Right atrium auricular region (tissue), 2 donors: ENCODE data around the gene YES1. TPM values are rescaled to one million over a fixed set of nuclear protein-coding genes. Genes with fewer than 3 reads are reported as not detected.

ENCODE experiments used
- DNase-seq: peaks from one replicate; pipeline ENCODE4 v3.0.0-alpha.2; 2019; ENCODE audit warnings: low spot score
- H3K27ac ChIP-seq, 2 donors: fragments of 200-600 bp; sonication (generic); 1 replicate in 1 of 2; 2 replicates in 1 of 2; pipeline ENCODE4 v1.5.1; 2016 to 2019
- H3K27me3 ChIP-seq, 2 donors: fragments of 200-600 bp; sonication (generic); one replicate each; pipeline versions ENCODE4 v1.5.1 to v1.6.0; 2017 to 2019
- H3K36me3 ChIP-seq: fragments of 200-600 bp; sonication (generic); one replicate; pipeline ENCODE4 v1.5.1; 2016
- H3K4me1 ChIP-seq, 2 donors: fragments of 200-600 bp; sonication (generic); one replicate each; pipeline versions ENCODE4 v1.5.1 to v1.6.0; 2017 to 2019
- H3K4me3 ChIP-seq, 2 donors: fragments of 200-600 bp; sonication (generic); 1 replicate in 1 of 2; 2 replicates in 1 of 2; pipeline ENCODE4 v1.5.1; 2017 to 2019; ENCODE audit warnings: mild to moderate bottlenecking in 1 of 2, moderate library complexity in 1 of 2
- H3K9me3 ChIP-seq, 2 donors: fragments of 200-600 bp; sonication (generic); one replicate each; pipeline ENCODE4 v1.5.1; 2019
- total RNA-seq, 2 donors: library from RNA; depleted of rRNA; stranded (reverse); fragments of >200 nt; gene quantifications; one replicate each; pipeline ENCODE4 v1.1.0, GENCODE V29; 2016
- TF ChIP-seq, protein P1 (sequence below), 2 donors: fragments of 200-600 bp; sonication (generic); IDR thresholded peaks; one replicate each; pipeline ENCODE4 v1.5.1; 2019; ENCODE audit warnings: antibody characterized with exemption in 2 of 2

YES1 gene
- total RNA-seq, 2 donors from 2014 or later = 20.3 to 37.3 TPM

DNA sequence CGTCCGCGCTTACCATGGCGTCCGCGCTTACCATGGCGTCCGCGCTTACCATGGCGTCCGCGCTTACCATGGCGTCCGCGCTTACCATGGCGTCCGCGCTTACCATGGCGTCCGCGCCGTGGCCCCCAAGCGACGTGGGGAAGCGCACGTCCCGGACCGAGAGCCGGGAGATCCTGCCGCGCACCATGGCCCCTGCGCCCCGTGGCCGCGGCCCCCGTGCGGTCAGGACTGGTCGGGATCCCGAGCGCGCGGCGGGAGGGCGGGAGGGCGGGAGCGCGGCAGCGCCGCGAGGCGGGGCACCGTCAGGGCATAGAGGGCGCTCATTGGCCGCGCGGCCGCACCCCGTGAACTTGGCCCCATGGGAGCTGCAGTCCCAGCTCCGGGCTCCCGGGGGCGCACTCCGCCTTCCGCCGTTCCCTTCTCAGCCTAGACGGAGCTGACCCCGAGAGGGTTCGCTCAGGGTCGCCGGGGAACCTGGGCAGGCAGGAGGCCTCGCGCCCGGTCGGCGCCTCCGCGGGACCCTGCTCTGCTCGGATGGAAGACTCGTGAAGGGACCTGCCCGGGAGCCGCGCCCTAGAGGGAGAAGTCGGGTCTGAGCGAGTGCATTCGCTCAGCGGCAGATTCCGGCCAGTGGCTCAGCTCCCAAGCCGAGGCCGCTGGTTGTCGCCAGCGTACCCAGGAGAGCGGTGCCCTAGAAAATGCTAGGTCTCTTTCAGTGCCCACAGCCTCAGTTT, 99.5 kb downstream of the YES1 start, which contains the start of gene ENOSF1:
ENOSF1 (minus strand) TSS at position 230 of the 734 bp plus-strand sequence; CDS start at position 187, 43 bp downstream.
- Histone ChIP-seq H3K36me3 (no peaks in the 10 kb centered on the region), H3K27ac (peak within 1 kb of the TSS; percentile 82 to 85), H3K9me3 (peaks cover 0 to 8% of the 10 kb centered on the region in 2 donors), H3K4me3 (peak within 1 kb of the TSS; percentile 68 to 71), H3K4me1 (peaks cover 0 to 19% of the 10 kb centered on the region in 2 donors), H3K27me3 (no peaks in the 10 kb centered on the region)
- TF ChIP-seq, protein P1, sequence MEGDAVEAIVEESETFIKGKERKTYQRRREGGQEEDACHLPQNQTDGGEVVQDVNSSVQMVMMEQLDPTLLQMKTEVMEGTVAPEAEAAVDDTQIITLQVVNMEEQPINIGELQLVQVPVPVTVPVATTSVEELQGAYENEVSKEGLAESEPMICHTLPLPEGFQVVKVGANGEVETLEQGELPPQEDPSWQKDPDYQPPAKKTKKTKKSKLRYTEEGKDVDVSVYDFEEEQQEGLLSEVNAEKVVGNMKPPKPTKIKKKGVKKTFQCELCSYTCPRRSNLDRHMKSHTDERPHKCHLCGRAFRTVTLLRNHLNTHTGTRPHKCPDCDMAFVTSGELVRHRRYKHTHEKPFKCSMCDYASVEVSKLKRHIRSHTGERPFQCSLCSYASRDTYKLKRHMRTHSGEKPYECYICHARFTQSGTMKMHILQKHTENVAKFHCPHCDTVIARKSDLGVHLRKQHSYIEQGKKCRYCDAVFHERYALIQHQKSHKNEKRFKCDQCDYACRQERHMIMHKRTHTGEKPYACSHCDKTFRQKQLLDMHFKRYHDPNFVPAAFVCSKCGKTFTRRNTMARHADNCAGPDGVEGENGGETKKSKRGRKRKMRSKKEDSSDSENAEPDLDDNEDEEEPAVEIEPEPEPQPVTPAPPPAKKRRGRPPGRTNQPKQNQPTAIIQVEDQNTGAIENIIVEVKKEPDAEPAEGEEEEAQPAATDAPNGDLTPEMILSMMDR (IDR thresholded peaks at IDR 0.05) = peak; percentile 80 to 86
- peak; percentile 88 for DNase-seq

DNA sequence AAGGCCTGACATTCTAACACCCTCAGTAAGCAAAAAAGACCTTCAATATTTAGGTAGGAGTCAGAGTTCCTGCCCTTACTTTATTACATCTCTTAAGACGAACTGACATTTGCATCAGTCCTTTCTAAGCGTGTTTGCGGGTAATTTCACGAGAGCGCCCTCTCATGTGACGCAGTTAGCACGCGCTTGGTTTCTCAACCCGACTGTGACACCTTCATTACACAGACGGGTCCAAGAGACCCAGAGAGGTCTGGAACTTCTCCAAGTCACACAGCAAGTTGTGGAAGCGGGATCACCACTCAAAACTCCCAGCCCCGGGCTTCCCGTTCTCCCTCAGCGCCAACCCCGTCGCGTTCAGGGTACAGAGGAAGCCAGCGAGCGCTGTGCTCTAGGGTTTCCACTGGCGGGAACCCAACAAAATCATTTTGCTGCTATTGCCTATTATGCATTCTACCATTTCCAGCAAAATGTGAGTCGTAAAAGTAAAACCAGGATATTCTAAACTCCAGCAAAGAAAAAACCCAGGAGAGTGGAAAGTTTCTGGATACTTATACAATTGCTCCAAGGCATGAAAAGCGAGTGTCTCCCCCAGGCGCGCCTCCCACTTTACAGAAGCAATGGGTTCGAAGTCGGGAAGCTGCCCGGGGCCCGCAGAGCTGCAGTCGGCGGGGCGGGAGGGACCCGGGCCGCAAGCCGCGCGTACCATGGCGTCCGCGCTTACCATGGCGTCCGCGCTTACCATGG, 100.2 kb downstream of the YES1 start:
- peak; percentile 92 for DNase-seq
- Histone ChIP-seq H3K27ac (peak overlapping the region; percentile 82 to 85), H3K9me3 (peaks cover 0 to 8% of the 10 kb centered on the region in 2 donors), H3K27me3 (no peaks in the 10 kb centered on the region), H3K4me1 (peaks cover 0 to 19% of the 10 kb centered on the region in 2 donors), H3K36me3 (no peaks in the 10 kb centered on the region), H3K4me3 (peak overlapping the region; percentile 68 to 71)
- TF ChIP-seq, protein P1 (IDR thresholded peaks at IDR 0.05) = no peak

DNA sequence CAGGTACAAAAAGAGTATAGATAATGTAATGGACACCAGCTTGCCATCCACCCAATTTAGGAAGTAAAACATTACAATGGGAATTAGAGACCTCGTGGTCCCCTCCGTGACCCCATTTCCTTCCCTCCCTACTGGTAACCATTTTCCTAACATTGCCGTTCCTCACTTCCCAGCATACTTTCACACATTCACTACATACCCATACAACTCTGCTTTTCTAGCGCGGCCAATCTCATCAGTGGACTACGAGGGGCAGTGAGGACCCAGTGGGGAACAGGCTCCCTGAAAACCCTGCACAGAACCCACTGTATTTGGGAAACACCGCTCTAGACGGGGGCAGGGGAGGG, 100.8 kb downstream of the YES1 start:
- Histone ChIP-seq H3K27ac (peak overlapping the region; percentile 82 to 85), H3K27me3 (no peaks in the 10 kb centered on the region), H3K4me3 (peak overlapping the region; percentile 68 to 71), H3K36me3 (no peaks in the 10 kb centered on the region), H3K9me3 (peaks cover 0 to 8% of the 10 kb centered on the region in 2 donors), H3K4me1 (peaks cover 0 to 19% of the 10 kb centered on the region in 2 donors)
- TF ChIP-seq, protein P1 (IDR thresholded peaks at IDR 0.05) = no peak
- no peak for DNase-seq

DNA sequence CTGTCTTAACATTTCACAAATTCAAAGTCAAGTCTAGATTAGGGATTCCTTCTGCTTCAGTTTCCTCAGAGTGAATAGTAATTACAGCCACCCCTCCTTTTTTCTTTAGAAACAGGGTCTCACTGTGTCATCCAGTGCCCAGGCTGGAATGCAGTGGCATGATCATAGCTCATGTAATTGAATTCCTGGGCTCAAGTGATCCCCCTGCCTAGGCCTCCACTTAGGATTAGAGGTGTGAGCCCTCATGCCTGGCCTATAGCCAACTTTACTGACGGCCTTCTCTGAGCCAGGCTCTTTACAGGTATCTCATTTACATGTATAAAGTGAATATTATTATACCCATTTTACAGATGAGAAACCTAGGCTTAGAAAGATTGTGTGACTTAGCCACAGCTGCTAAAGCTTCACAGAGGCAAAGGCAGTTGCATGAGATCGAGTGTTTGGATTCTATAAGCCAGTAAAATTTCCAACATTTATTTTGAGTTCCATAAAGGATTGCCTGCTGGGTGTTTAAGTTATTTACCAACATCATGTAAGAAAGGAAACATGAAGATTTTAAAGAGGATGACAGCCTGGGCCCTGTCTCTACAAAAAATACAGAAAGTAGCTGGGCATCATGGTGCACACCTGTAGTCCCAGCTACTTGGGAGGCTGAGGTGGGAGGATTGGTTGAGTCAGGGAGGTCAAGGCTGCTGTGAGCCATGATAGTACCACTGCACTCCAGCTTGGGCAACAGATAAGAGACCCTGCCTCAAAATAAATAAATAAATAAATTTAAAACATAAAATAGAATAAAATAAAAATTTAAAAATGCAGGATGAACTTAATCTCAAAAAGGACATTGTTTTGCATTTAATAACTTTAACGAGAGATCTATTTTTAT, 101.4 kb downstream of the YES1 start:
- DNase-seq = peak; percentile 53
- H3K36me3 ChIP-seq = no peaks in the 10 kb centered on the region
- H3K4me1 ChIP-seq = peaks cover 0 to 19% of the 10 kb centered on the region in 2 donors
- peaks cover 0 to 8% of the 10 kb centered on the region in 2 donors for H3K9me3 ChIP-seq
- H3K27me3 ChIP-seq = no peaks in the 10 kb centered on the region
- TF ChIP-seq, protein P1 (IDR thresholded peaks at IDR 0.05) = no peak
- H3K27ac ChIP-seq = peak overlapping the region; percentile 82 to 85
- H3K4me3 ChIP-seq = peak overlapping the region in 1 of 2 donors; percentile 71

DNA sequence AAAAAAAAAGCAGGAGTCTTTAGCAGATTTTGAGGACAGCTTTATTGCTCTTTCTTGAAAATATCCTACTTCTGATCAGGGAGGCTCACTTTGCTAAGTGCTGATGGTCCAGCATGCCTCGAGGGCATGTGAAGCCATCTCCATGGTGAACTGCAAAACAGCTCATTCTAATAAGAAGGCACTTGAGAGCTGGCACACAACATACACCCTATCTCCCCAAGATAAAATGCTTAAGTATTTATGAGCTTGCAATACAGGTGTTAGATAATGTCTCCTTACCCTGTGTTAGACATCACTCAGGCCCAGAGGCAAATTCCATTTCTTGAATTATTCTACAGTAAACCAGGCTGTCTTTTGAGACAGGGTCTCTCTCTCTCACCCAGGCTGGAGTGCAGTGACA, 102.3 kb downstream of the YES1 start:
- TF ChIP-seq, protein P1 (IDR thresholded peaks at IDR 0.05) = no peak
- DNase-seq = peak; percentile 9
- Histone ChIP-seq H3K27ac (no peak overlapping the region), H3K36me3 (peaks cover 8% of the 10 kb centered on the region), H3K4me3 (no peak overlapping the region), H3K4me1 (peaks cover 0 to 19% of the 10 kb centered on the region in 2 donors), H3K9me3 (peaks cover 0 to 8% of the 10 kb centered on the region in 2 donors), H3K27me3 (no peaks in the 10 kb centered on the region)
